Astrocyte (in vitro differentiated cells and primary cell): ENCODE results near the gene UBXN1.

ENCODE experiments used
- EZH2 ChIP-seq: IDR thresholded peaks from 2 replicates; pipeline ENCODE4 v1.6.1; 2012; ENCODE audit warnings: mild to moderate bottlenecking, low read length, inconsistent platforms; ENCODE audit not compliant: insufficient read depth
- TF ChIP-seq, protein P1 (sequence below): IDR thresholded peaks from 2 replicates; pipeline ENCODE4 v1.5.1; 2011; ENCODE audit warnings: low read depth, mild to moderate bottlenecking, inconsistent platforms, low read length, moderate library complexity; ENCODE audit not compliant: insufficient read depth

DNA sequence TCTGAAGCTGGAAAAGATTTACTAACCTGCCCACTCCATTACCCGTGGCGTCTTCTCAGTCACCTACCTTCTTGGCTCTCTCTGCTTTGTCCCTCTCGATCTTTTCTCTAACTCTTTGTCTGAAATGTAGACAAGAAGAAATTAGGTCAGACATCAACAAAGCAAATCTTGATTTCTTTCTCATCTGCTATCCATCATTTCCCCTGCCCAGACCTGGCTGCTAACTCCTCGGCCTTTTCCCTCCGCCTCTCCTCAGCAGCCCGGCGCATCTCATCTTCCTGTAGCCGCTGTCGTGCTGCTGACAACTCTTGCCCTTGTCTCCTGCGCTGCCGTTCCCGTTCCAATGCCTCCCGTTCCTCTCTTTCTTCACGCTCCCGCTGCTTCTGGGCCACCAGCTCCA, 1.2 kb downstream of the UBXN1 start:
- TF ChIP-seq, protein P1, sequence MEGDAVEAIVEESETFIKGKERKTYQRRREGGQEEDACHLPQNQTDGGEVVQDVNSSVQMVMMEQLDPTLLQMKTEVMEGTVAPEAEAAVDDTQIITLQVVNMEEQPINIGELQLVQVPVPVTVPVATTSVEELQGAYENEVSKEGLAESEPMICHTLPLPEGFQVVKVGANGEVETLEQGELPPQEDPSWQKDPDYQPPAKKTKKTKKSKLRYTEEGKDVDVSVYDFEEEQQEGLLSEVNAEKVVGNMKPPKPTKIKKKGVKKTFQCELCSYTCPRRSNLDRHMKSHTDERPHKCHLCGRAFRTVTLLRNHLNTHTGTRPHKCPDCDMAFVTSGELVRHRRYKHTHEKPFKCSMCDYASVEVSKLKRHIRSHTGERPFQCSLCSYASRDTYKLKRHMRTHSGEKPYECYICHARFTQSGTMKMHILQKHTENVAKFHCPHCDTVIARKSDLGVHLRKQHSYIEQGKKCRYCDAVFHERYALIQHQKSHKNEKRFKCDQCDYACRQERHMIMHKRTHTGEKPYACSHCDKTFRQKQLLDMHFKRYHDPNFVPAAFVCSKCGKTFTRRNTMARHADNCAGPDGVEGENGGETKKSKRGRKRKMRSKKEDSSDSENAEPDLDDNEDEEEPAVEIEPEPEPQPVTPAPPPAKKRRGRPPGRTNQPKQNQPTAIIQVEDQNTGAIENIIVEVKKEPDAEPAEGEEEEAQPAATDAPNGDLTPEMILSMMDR, result no peak
- no peak for TF ChIP-seq EZH2
